ENCODE data around the gene LRMDA.

The LRMDA gene

DNA sequence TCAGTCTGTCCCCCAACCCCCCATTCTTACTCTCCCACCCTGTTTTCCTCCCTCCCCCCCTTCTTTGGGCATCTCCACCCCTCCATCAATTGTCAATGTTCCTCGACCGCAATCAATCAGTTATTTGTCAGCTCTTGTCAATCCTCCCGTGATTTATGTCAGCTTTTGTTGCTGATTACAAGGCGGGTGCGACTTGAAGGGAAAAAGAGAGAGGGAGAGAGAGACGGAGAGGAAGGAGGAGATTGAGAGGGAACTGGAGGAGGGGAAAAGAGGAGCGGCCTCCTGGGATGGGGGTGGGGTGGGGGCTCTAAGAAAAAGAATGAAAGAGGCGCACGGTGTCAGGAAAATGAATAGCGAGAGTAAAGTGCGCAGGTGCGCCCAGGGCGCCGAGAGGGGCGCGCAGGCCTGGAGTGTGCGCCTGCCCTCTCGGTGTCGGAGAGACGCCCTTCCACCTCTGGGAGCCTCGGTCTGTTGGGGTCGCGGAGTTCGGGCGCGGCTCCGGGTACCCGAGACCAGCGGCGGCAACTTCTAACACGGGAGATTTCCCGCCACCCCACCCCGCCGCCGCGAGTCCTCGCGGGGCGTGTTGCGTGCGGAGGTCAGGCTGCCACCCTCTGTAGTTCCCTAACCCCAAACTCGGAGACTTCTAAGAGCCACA is 28.8 kb upstream of the LRMDA start:
- DNase-seq (ENCODE audit: low read depth), result no peak

- no peak for DNase-seq (ENCODE audit: low read depth)
These were observed 28.1 kb upstream of the LRMDA start for GRCh38 chr10:75403144-75403938.

DNA sequence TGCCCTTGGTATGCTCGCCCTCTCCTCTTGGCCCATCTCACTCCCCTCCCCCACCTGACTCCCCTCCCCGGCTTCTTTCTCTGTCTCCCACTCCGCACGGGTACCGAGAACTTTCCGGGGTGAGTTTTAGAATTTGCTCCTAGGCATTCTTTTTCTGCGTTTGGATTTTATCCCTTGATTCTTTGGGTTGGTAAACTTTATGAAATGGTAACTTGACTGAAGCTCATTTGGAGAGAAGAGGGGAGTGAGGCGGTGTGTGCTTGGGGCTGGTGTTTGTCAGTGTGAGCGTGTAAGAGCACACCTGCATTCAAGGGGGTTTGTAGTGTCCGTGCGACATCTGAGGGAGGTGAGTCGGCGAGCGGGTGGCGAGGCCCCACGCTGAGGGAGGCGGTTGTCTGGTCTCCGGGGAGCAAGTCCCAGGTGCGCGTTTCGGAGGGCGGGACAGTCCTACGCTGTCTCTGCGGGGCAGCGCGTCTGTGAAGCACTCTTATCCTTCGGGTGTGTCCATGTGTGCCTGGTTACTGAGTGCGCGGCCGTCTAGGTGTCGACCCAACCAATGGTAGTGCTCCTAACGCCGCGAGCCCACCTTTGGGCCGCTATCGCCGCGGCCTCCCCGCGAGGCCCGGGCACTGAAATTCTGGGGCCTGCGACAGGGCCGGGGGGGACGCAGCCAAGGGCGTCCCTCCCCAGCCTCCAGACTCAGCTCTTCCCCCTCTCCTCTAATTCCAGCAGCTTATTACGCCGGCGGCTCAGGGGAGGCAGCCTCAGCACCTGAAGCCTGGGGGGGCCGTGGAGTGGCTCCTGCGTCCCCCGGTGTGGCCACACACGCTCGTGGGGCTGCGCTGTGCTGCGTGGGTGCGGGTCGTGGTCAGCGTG is 27.2 kb upstream of the LRMDA start:
- no peak for DNase-seq (ENCODE audit: low read depth)

DNA sequence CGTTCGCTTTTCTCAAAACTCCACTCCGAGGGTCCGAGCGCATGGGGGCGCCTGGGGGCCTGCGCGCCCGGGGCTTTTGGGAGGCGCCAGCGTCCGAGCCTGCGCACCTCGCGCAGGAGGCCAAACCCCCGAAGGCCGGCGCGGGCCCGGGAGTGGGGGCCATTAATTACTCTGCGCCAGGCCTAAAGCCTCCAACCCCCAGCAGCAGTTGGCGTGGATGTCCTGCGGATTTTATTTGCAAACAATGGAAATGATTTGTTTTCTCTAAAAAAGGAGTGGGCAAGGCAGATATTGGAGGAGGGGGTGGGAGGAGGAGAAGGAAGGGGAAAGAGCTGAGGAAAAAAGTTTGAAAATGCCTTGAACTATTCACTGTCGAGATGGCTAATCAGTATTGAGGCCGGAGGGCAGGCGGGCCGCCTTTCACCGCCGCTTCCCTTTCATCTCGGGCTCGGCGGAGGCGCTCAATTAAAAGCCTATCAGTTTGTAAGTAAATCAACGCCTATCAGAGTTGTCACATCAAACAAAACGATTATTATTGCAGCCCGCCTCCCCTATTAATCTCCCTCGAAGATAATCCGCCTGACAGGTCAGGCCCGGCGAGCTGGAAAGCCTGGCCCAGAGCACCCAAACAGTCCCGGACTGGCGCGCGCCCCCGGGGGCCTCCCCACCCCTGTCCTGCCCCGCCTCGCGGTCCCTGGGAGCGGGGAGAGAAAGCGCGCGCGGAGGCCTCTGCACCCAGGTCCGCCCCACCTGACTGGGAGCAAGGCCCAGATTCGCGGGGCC is 26.4 kb upstream of the LRMDA start:
- no peak for DNase-seq (ENCODE audit: low read depth)

GRCh38 chr10:75405598-75406461 is 25.6 kb upstream of the LRMDA start:
- no peak for DNase-seq (ENCODE audit: low read depth)

GRCh38 chr10:75406462-75407223 is 24.8 kb upstream of the LRMDA start:
- DNase-seq (ENCODE audit: low read depth), result no peak

DNA sequence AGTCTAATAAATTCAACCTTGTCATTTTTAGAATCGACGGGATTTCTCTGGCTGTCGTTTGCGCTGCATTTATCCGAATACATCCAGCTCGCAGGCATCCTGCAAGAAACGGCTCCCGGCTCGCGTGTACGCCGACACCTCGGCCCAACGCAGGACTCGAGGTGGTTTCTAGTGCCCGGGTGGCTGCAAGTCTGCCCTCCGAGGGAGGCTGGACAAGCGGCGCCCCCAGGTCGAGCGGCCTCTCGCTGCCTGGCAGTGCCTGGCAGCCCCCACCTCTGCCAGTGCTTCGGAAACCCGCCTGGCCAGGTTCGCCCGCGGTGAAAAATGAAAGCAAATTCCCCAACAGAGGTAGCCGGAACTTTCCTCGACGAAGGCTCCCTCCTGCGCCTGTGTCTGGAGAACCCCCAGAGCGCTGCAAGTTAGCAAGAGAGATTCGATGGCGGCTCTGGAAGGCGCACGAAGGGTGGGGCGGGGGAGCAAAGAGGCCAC is 24.2 kb upstream of the LRMDA start:
- DNase-seq (ENCODE audit: low read depth), result no peak

GRCh38 chr10:75407713-75408508 is 23.5 kb upstream of the LRMDA start:
- no peak for DNase-seq (ENCODE audit: low read depth)

- DNase-seq (ENCODE audit: low read depth), result no peak
These were observed 22.9 kb upstream of the LRMDA start for GRCh38 chr10:75408509-75408875.

GRCh38 chr10:75408911-75409885 is 22.2 kb upstream of the LRMDA start:
- DNase-seq (ENCODE audit: low read depth), result no peak

DNA sequence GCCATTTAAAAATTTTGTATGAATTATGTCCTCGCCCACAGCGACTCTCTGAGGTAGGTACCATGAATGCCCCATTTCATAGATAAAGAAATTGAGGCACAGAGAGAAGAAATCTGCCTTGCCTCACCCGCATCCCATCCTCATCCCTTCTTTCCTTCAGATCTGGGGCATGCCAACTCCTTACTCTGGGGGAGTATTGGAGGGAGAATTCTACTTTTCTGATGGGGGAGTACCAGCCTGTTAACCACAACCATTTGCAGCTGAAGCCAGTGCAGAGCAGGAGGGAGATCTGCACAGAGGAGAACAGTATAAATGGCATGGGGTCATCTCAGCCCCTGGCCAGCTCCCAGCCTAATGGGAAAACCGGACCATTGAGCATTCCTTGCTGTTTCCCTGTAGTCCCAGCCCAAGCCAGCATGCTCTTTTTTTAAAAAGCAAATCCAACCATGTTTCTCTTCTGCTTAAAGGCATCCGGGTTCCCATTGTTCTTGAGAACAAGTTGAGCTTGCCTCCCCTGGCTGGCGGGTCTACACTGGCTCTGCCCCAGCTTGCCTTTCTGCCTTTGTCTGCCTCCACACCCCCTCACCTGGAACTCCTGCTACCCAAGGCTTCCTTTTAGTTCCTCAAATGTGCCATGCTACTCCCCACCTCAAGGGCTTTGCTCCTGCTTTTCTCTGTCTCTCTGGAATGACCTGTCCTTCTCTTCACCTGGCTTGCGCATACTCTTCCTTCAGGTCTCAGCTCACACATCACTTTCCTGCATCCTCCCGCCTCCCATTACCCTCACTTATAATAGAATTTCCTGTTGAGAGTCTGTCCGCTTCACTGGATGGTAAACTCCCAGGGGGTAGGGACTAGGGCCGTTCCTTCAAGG is 21.1 kb upstream of the LRMDA start:
- no peak for DNase-seq (ENCODE audit: low read depth)

DNA sequence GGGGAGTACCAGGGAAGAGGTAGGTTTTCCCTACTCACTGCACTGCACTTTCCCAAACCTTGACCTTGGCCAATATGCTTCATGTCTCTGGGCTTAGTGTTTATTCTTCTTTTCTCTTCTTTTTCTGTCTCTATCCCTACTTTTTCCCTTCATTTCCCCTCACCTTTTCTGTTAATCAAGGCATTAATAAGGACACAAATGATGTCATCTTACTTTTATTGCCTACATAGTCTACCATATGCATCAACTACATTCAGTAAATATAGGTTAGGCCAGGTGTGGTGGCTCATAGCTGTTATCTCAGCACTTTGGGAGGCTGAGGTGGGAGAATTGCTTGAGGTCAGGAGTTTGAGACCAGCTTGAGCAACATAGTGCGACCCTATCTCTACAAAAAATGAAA is 16.9 kb upstream of the LRMDA start:
- no peak for DNase-seq (ENCODE audit: low read depth)

DNA sequence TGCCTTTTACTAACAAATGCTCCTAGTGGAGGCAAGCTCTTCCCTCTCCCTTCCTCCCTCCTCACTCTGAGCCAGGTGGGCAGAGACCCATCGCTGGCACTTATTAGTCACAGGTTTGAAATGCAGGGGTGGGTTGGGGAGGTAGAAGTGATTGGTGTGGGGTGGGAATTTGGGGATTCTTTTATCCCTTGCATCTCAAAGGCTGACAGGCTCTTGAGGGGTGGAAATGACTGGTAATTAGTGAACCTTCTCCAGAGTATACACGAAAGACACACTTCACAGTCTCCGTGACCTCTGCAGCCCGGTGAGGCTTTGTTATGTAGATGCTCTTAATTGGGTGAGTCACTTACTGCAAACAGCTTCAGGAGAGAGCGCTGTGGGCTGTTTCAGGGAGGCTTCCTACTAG is 13.9 kb upstream of the LRMDA start:
- DNase-seq (ENCODE audit: low read depth), result no peak

GRCh38 chr10:75418293-75418692 is 13.1 kb upstream of the LRMDA start:
- no peak for DNase-seq (ENCODE audit: low read depth)

DNA sequence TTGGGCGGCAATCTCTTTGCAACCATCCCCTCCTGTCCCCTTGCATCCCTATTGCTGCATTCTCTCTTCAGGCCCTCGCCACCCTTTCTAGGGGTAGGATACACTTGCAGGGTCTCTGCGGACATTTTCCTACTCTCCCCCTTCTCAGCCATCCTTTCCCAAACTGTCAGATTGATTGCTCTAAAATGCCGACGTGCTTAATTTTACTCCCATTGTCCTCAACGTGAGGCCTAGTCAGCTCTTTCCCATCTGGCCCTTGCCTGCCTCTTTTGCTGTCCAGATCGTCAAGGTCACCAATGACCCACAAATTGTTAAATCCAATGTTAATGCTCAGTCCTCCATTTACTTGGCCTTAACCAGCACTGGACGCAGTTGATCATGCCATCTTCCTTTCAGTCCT is 12.7 kb upstream of the LRMDA start:
- no peak for DNase-seq (ENCODE audit: low read depth)

- no peak for DNase-seq (ENCODE audit: low read depth)
These were observed 8.5 kb upstream of the LRMDA start for GRCh38 chr10:75422913-75423312.

DNA sequence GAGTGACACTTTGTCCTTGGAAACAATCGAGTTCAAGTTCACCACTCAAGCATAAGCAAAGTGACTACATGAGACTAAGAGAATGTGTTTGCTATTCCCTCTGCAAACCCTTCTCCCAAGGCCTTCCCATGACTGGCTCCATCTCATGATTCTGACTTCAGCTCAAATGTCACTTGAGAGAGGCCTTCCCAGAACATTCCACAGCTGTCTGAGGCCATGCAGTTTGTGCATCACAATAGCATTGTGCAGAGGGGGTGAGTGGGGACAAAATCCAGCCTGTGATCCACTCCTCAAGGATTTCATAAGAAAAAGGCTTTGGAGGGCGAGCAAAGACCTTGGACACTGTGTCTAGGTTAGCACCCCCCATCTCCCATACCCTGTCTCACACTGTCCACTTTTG is 6.9 kb upstream of the LRMDA start:
- DNase-seq (ENCODE audit: low read depth), result no peak

Measured in activated T-helper 9 cell treated with anti-CD3 and anti-CD28 coated beads, Interleukin-2, amount 50 U/mL, for 16 hours (primary cell).